Neutrophil (primary cell): ENCODE data around the gene RBBP8NL.
"Not testable (repeated sequence)": the region's sequence is repeated elsewhere in the genome, so short reads cannot be mapped to it uniquely, and the experiment has no call there.

Experiments
- H3K27ac ChIP-seq: fragments of 200-600 bp; sonication (generic); 2 replicates; pipeline ENCODE4 v1.5.1; 2016; ENCODE audit warnings: mild to moderate bottlenecking, moderate library complexity
- H3K27me3 ChIP-seq: fragments of 200-600 bp; sonication (generic); 2 replicates; pipeline ENCODE4 v1.6.0; 2016; ENCODE audit warnings: mild to moderate bottlenecking
- H3K36me3 ChIP-seq: fragments of 200-600 bp; sonication (generic); 2 replicates; pipeline ENCODE4 v1.5.1; 2017
- H3K4me1 ChIP-seq, 2 experiments: fragments of 200-600 bp in 1 of 2; sonication (generic) in 1 of 2; 1 replicate in 1 of 2; 2 replicates in 1 of 2; pipeline versions ENCODE4 v1.5.1 to v1.6.1; 2013 to 2016; ENCODE audit warnings: low read depth in 1 of 2, low read length in 1 of 2, mild to moderate bottlenecking in 1 of 2, moderate library complexity in 1 of 2; ENCODE audit not compliant: control insufficient read depth in 1 of 2, insufficient read depth in 1 of 2
- H3K4me3 ChIP-seq, 2 experiments: fragments of 200-600 bp in 1 of 2; sonication (generic) in 1 of 2; 1 replicate in 1 of 2; 2 replicates in 1 of 2; pipeline ENCODE4 v1.5.1; 2013 to 2016; ENCODE audit warnings: low read depth in 1 of 2, low read length in 1 of 2, mild to moderate bottlenecking in 1 of 2, moderate library complexity in 1 of 2
- H3K9me3 ChIP-seq: fragments of 200-600 bp; sonication (generic); 2 replicates; pipeline ENCODE4 v1.5.1; 2016
- CTCF ChIP-seq: fragments of 200-600 bp; sonication (generic); IDR thresholded peaks from 2 replicates; pipeline ENCODE4 v1.5.1; 2016; ENCODE audit warnings: antibody characterized with exemption

Gene RBBP8NL

GRCh38 chr20:62374331-62375152, 52.8 kb downstream of the RBBP8NL start:
- TF ChIP-seq CTCF, result no peak
- no peaks in the 10 kb centered on the region for H3K4me1 ChIP-seq
- no peaks in the 10 kb centered on the region for H3K36me3 ChIP-seq
- H3K4me3 ChIP-seq, result no peak overlapping the region
- no peaks in the 10 kb centered on the region for H3K9me3 ChIP-seq
- peaks cover 49% of the 10 kb centered on the region for H3K27me3 ChIP-seq
- H3K27ac ChIP-seq, result no peak overlapping the region

- not testable (repeated sequence) for H3K4me3 ChIP-seq, H3K36me3 ChIP-seq, H3K27ac ChIP-seq, H3K9me3 ChIP-seq, H3K4me1 ChIP-seq
- peaks cover 58% of the 10 kb centered on the region for H3K27me3 ChIP-seq
Measured at GRCh38 chr20:62373631-62374179, 53.6 kb downstream of the RBBP8NL start.

- Histone ChIP-seq H3K9me3 (no peaks in the 10 kb centered on the region), H3K36me3 (no peaks in the 10 kb centered on the region), H3K27ac (no peak overlapping the region), H3K4me3 (no peak overlapping the region), H3K27me3 (peaks cover 71% of the 10 kb centered on the region), H3K4me1 (peaks cover 4 to 9% of the 10 kb centered on the region in 2 experiments)
- no peak for TF ChIP-seq CTCF
Measured at GRCh38 chr20:62372042-62372993, 55.0 kb downstream of the RBBP8NL start.

GRCh38 chr20:62371588-62372041, 55.7 kb downstream of the RBBP8NL start:
- Histone ChIP-seq H3K27me3 (peaks cover 78% of the 10 kb centered on the region), H3K4me3 (no peak overlapping the region), H3K9me3 (no peaks in the 10 kb centered on the region), H3K27ac (no peak overlapping the region), H3K4me1 (peaks cover 5 to 14% of the 10 kb centered on the region in 2 experiments), H3K36me3 (no peaks in the 10 kb centered on the region)
- TF ChIP-seq CTCF, result no peak

- H3K4me3 ChIP-seq, result no peak overlapping the region
- no peaks in the 10 kb centered on the region for H3K36me3 ChIP-seq
- H3K9me3 ChIP-seq, result no peaks in the 10 kb centered on the region
- H3K4me1 ChIP-seq, result peaks cover 5 to 18% of the 10 kb centered on the region in 2 experiments
- TF ChIP-seq CTCF, result no peak
- no peak overlapping the region for H3K27ac ChIP-seq
- peaks cover 85% of the 10 kb centered on the region for H3K27me3 ChIP-seq
Measured at GRCh38 chr20:62370807-62371587, 56.3 kb downstream of the RBBP8NL start.
